Ascending aorta (tissue), 2 donors: ENCODE data around the gene FCAMR. TPM values are rescaled to one million over a fixed set of nuclear protein-coding genes. Genes with fewer than 3 reads are reported as not detected.

Experiments used
- DNase-seq, 2 donors: peaks; one replicate each; pipeline ENCODE4 v3.0.0-alpha.2; 2019; ENCODE audit warnings: low spot score in 2 of 2
- H3K27ac ChIP-seq, 2 donors: fragments of 200-600 bp; sonication (generic); one replicate each; pipeline ENCODE4 v1.5.1; 2016 to 2017; ENCODE audit warnings: mild to moderate bottlenecking in 1 of 2
- H3K27me3 ChIP-seq: fragments of 200-600 bp; sonication (generic); one replicate; pipeline ENCODE4 v1.5.1; 2017
- H3K36me3 ChIP-seq, 2 donors: fragments of 200-600 bp; sonication (generic); one replicate each; pipeline ENCODE4 v1.5.1; 2016
- H3K4me1 ChIP-seq, 2 donors: fragments of 200-600 bp; sonication (generic); one replicate each; pipeline ENCODE4 v1.5.1; 2016 to 2017; ENCODE audit warnings: mild to moderate bottlenecking in 1 of 2
- H3K4me3 ChIP-seq, 2 donors: fragments of 200-600 bp; sonication (generic); one replicate each; pipeline ENCODE4 v1.5.1; 2016 to 2017; ENCODE audit warnings: mild to moderate bottlenecking in 1 of 2
- H3K9me3 ChIP-seq, 2 donors: fragments of 200-600 bp; sonication (generic); one replicate each; pipeline ENCODE4 v1.5.1; 2016
- intact Hi-C: fragments of 100-400 bp; cut with DNase I; formaldehyde crosslinking; loops from one replicate; pipeline ENCODE4 v1.15.1; 2023
- total RNA-seq: library from RNA; depleted of rRNA; stranded (reverse); fragments of >200 nt; gene quantifications from one replicate; pipeline ENCODE4 v1.1.0, GENCODE V29; 2016
- TF ChIP-seq, protein P1 (sequence below), 3 experiments: fragments of 200-600 bp in 2 of 3; fragments of 450-650 bp in 1 of 3; sonication (generic) in 2 of 3; IDR thresholded peaks; one replicate each; pipeline ENCODE4 v1.5.1; 2016 to 2019; ENCODE audit warnings: antibody characterized with exemption in 3 of 3, mild to moderate bottlenecking in 1 of 3, moderate library complexity in 1 of 3

FCAMR gene
- total RNA-seq, 1 donor from 2014 or later: not detected

DNA sequence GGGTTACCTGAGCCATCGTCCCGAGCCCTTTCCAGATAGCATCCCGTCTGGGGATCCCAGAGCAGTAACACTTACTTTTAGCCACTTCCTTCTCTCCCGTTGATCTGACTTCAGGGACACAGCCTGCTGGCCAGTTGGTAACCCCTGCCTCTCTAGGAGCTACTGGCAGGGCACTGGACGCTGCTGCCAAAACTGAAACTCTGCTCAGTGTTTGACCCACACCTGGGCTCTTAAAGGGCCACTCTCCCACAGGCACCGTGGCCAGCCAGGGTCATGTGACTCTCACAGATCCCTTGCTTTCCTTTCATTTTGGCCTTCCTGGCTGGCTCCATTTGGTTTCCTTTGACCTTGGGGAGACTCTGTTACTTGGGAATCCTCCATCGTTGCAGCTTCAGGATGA is 24.0 kb downstream of the FCAMR start, which contains the start of gene PIGR:
PIGR (minus strand) TSS at position 206 of the 400 bp plus-strand sequence. CDS start 5,935 bp downstream, outside the sequence.
- H3K27me3 ChIP-seq: no peaks in the 10 kb centered on the region
- no peak within 1 kb of the TSS for H3K4me3 ChIP-seq
- H3K9me3 ChIP-seq: no peaks in the 10 kb centered on the region
- no peaks in the 10 kb centered on the region for H3K4me1 ChIP-seq
- TF ChIP-seq, protein P1, sequence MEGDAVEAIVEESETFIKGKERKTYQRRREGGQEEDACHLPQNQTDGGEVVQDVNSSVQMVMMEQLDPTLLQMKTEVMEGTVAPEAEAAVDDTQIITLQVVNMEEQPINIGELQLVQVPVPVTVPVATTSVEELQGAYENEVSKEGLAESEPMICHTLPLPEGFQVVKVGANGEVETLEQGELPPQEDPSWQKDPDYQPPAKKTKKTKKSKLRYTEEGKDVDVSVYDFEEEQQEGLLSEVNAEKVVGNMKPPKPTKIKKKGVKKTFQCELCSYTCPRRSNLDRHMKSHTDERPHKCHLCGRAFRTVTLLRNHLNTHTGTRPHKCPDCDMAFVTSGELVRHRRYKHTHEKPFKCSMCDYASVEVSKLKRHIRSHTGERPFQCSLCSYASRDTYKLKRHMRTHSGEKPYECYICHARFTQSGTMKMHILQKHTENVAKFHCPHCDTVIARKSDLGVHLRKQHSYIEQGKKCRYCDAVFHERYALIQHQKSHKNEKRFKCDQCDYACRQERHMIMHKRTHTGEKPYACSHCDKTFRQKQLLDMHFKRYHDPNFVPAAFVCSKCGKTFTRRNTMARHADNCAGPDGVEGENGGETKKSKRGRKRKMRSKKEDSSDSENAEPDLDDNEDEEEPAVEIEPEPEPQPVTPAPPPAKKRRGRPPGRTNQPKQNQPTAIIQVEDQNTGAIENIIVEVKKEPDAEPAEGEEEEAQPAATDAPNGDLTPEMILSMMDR (IDR thresholded peaks at IDR 0.05): no peak
- intact Hi-C loops: no loop called here
- no peak for DNase-seq
- no peak within 1 kb of the TSS for H3K27ac ChIP-seq
- H3K36me3 ChIP-seq: no peaks in the 10 kb centered on the region

DNA sequence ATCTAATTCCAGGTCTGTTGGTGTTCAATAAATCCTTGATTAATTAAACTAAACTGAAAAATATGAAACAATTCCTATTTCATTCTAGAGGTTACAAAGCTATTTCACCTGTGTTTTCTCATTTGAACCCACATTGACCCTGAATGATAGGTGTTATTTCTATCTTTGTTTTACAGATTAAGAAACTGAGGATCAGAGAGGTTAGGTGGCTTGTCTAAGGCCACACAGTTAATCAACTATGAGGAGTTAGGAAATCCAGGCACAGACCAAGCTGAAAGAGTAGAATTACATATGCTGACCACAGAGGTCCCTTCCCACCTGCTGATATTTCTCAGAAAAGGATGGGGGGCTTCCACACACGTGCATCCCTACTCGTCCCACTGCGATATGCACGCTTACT is 24.5 kb downstream of the FCAMR start:
- no peaks in the 10 kb centered on the region for H3K4me1 ChIP-seq
- H3K27me3 ChIP-seq: no peaks in the 10 kb centered on the region
- H3K9me3 ChIP-seq: no peaks in the 10 kb centered on the region
- H3K4me3 ChIP-seq: no peak overlapping the region
- no peak overlapping the region for H3K27ac ChIP-seq
- TF ChIP-seq, protein P1 (IDR thresholded peaks at IDR 0.05): no peak
- no peaks in the 10 kb centered on the region for H3K36me3 ChIP-seq
- no peak for DNase-seq
- intact Hi-C loops: no loop called here

DNA sequence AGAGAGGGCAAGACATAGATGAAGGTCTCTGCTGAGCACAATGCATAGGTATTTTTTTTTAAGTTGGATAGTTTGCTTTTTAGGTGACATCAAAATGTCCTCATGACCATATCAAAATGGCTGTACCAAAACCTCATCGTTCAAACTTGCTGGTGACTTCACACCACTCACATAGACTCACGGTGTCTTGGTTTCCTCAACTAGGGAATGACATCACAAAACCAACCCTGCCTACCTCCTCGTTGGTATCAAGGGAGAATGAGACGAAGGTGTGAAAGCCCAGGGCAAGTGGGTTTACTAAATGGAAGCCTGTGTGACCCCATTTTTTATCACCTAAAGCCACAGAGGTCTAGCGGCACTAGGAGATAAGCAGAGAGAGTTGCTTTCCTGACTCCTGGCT is 25.6 kb downstream of the FCAMR start:
- Histone ChIP-seq H3K27me3 (no peaks in the 10 kb centered on the region), H3K4me3 (no peak overlapping the region), H3K27ac (no peak overlapping the region), H3K4me1 (no peaks in the 10 kb centered on the region), H3K9me3 (no peaks in the 10 kb centered on the region), H3K36me3 (no peaks in the 10 kb centered on the region)
- TF ChIP-seq, protein P1 (IDR thresholded peaks at IDR 0.05): no peak
- intact Hi-C loops: no loop called here
- no peak for DNase-seq

DNA sequence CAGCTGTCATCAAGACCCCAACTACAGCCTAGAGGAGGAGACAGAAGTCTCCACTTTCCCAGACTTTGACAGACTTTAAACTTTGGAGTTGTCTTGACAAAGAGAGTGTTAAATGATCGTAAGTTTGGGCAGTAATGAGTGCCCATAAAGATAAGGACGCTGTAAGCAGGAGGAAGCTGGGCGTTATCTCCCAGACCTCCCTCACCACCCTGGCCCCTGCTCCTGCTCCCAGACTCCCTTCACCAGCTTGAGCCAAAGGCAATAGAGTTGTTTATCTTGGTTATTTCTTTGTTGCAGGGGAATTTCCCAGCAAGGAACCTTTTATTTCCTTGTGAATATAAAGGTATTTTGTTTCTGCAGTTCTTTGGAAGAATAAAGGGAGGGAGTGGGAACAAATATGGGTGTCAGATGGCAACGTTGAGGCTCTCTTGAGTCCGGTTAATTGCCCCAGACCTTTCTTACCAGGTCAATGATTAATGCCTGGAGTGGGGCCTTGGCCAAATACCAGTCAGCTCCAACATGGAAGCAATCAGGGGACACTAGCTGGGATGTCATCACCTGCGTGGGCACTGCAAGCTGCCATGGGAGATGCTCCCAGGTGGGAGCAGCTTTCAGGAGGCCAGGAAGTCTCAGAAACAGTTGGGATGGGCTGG is 28.4 kb downstream of the FCAMR start:
- intact Hi-C loops: no loop called here
- TF ChIP-seq, protein P1 (IDR thresholded peaks at IDR 0.05): no peak
- no peak overlapping the region for H3K4me3 ChIP-seq
- H3K4me1 ChIP-seq: no peaks in the 10 kb centered on the region
- H3K9me3 ChIP-seq: no peaks in the 10 kb centered on the region
- DNase-seq: no peak
- no peaks in the 10 kb centered on the region for H3K27me3 ChIP-seq
- H3K27ac ChIP-seq: no peak overlapping the region
- H3K36me3 ChIP-seq: no peaks in the 10 kb centered on the region

DNA sequence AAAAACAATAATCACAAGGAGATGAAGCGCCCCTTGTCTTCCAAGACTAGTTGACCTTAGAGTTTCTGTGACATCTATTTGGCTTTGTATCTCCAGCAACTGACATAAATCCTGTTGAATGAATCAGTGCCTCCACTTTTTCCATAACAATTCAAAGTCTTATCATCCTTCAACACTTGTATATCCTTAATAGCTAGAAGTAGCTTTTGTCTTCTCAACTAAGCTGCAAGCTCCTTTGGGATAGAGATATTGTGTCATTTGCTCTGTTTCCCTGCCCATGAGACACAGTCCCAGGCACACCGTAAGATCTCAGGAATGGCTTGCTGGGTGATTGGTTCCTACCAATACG is 29.7 kb downstream of the FCAMR start:
- DNase-seq: no peak
- Histone ChIP-seq H3K4me3 (no peak overlapping the region), H3K27ac (no peak overlapping the region), H3K36me3 (no peaks in the 10 kb centered on the region), H3K9me3 (no peaks in the 10 kb centered on the region), H3K27me3 (no peaks in the 10 kb centered on the region), H3K4me1 (no peaks in the 10 kb centered on the region)
- TF ChIP-seq, protein P1 (IDR thresholded peaks at IDR 0.05): no peak
- intact Hi-C loops: no loop called here
